ENCODE measurements around the gene UCKL1.

Gene UCKL1

DNA sequence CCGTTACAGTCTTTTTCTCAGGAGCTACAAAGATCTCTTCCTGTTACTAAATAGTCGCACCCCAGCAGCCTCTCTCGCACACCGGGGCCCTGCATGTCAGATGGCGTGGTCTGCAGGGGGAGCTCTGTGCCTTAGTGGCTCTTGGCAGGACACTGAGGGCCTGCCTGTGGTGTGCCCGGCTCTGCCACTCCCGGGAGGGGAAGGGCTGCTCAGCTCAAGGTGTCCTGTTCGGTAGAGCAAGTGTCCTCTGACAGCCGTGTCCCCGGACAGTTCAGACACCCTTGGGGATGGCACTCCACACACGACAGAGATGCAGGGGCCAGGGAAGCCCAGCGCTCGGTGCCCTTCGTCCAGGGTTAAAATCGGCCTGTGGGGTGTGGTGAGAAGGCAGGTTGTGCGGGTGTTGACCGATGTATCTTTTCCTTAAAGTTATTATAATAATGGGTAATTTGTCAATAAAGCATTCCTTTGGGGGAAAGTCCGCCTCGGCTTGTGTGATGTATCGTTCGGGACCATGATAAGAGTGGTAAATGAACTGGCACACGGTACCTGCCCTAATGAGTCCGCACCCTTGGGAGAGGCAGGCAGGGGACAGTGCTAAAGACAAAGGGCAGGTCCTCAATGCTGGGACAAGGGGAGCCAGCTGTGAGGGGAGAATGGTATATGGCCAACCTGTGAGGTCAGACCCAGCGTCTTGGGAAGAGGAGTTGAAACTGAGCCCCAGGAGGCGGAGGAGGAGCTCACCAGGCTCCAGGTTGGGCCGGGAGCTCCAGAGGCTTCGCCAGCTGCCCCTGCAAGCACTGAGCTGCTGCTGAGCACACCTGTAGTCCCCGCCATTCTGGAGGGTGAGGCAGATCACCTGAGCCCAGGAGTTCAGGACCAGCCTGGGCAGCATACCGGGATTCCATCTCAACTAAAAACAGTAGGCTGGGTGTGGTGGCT is 64.9 kb downstream of the UCKL1 start:
- H3K4me3 ChIP-seq (ENCODE audit: low read length), result no peak overlapping the region
- TF ChIP-seq, protein P1, sequence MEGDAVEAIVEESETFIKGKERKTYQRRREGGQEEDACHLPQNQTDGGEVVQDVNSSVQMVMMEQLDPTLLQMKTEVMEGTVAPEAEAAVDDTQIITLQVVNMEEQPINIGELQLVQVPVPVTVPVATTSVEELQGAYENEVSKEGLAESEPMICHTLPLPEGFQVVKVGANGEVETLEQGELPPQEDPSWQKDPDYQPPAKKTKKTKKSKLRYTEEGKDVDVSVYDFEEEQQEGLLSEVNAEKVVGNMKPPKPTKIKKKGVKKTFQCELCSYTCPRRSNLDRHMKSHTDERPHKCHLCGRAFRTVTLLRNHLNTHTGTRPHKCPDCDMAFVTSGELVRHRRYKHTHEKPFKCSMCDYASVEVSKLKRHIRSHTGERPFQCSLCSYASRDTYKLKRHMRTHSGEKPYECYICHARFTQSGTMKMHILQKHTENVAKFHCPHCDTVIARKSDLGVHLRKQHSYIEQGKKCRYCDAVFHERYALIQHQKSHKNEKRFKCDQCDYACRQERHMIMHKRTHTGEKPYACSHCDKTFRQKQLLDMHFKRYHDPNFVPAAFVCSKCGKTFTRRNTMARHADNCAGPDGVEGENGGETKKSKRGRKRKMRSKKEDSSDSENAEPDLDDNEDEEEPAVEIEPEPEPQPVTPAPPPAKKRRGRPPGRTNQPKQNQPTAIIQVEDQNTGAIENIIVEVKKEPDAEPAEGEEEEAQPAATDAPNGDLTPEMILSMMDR (conservative IDR thresholded peaks at IDR 0.05; ENCODE audit: low read length), result no peak
- no peak for DNase-seq (ENCODE audit: low read depth)

DNA sequence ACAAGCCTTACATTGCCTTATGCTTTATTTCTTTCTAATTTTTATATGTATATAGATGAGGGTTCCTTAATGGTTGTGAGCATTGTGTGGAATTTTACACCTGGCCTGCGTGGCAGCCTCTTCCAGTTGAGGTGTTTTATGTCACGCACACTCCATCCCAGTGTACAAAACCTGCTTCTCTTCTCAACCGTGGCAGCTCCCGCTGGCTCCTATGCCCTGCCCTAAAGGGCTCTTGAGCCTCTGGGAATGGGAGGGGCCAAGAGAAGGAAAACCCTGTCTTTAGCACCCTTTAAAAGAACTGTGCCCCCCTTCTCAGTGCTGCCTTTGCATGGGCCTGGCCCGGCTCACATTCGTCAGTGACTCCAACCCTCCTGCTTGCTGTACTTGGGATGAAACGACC is 65.6 kb downstream of the UCKL1 start:
- no peak for DNase-seq (ENCODE audit: low read depth)
- TF ChIP-seq, protein P1 (conservative IDR thresholded peaks at IDR 0.05; ENCODE audit: low read length), result no peak
- H3K4me3 ChIP-seq (ENCODE audit: low read length), result no peak overlapping the region

DNA sequence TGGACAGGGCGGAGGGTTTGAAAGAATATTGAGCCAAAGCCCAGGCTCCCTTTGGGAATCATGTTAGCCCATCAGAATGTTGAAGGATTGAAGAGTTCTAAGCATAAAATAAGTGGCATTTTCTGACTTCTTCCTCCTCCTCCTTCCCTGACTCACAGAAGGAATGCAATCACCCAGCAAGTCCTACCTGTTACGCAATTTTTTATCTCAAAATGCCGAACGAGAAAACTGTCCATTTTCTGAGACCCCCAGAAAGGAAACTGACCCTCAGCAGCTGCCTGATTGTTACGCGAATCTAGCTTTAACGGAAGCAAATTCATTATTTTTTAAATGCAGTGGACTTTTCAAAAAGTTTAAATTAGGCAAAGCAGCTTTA is 66.0 kb downstream of the UCKL1 start:
- no peak overlapping the region for H3K4me3 ChIP-seq (ENCODE audit: low read length)
- TF ChIP-seq, protein P1 (conservative IDR thresholded peaks at IDR 0.05; ENCODE audit: low read length), result no peak
- DNase-seq (ENCODE audit: low read depth), result peak; percentile 8

All from AG10803 (cell line).